ENCODE data around the gene SLC9A5. TPM values are rescaled to one million over a fixed set of nuclear protein-coding genes. Genes with fewer than 3 reads are reported as not detected.

SLC9A5 gene
- total RNA-seq, 1 donor from 2014 or later = 1.3 TPM

- H3K4me3 ChIP-seq = no peak overlapping the region
- H3K9me3 ChIP-seq (replicated peaks) = no peaks in the 10 kb centered on the region
- peaks cover 14% of the 10 kb centered on the region for H3K4me1 ChIP-seq
- H3K27ac ChIP-seq (replicated peaks) = no peak overlapping the region
- intact Hi-C loops (cut with micrococcal nuclease) = no loop called here
- no peaks in the 10 kb centered on the region for H3K36me3 ChIP-seq
- peaks cover 4% of the 10 kb centered on the region for H3K27me3 ChIP-seq (ENCODE audit: low read depth)
- DNase-seq = no peak
- TF ChIP-seq CTCF (IDR thresholded peaks at IDR 0.05; ENCODE audit: borderline replicate concordance) = no peak
These were observed 34.5 kb downstream of the SLC9A5 start for GRCh38 chr16:67283039-67283825.

GRCh38 chr16:67283826-67284555 is 35.2 kb downstream of the SLC9A5 start:
- peaks cover 8% of the 10 kb centered on the region for H3K4me1 ChIP-seq
- H3K9me3 ChIP-seq (replicated peaks) = no peaks in the 10 kb centered on the region
- H3K36me3 ChIP-seq = no peaks in the 10 kb centered on the region
- peaks cover 4% of the 10 kb centered on the region for H3K27me3 ChIP-seq (ENCODE audit: low read depth)
- no peak for TF ChIP-seq CTCF (IDR thresholded peaks at IDR 0.05; ENCODE audit: borderline replicate concordance)
- no peak overlapping the region for H3K4me3 ChIP-seq
- intact Hi-C loops (cut with micrococcal nuclease) = no loop called here
- no peak overlapping the region for H3K27ac ChIP-seq (replicated peaks)
- DNase-seq = no peak

- no peaks in the 10 kb centered on the region for H3K27me3 ChIP-seq (ENCODE audit: low read depth)
- TF ChIP-seq CTCF (IDR thresholded peaks at IDR 0.05; ENCODE audit: borderline replicate concordance) = peak; percentile 61
- no peaks in the 10 kb centered on the region for H3K4me1 ChIP-seq
- H3K36me3 ChIP-seq = no peaks in the 10 kb centered on the region
- intact Hi-C loops (cut with micrococcal nuclease) = no loop called here
- no peak for DNase-seq
- H3K27ac ChIP-seq (replicated peaks) = no peak overlapping the region
- H3K9me3 ChIP-seq (replicated peaks) = no peaks in the 10 kb centered on the region
- no peak overlapping the region for H3K4me3 ChIP-seq
These were observed 36.2 kb downstream of the SLC9A5 start for GRCh38 chr16:67284699-67285646.

- H3K9me3 ChIP-seq (replicated peaks) = no peaks in the 10 kb centered on the region
- no peak for TF ChIP-seq CTCF (IDR thresholded peaks at IDR 0.05; ENCODE audit: borderline replicate concordance)
- no peak for DNase-seq
- no peaks in the 10 kb centered on the region for H3K27me3 ChIP-seq (ENCODE audit: low read depth)
- H3K4me1 ChIP-seq = no peaks in the 10 kb centered on the region
- no peak overlapping the region for H3K27ac ChIP-seq (replicated peaks)
- intact Hi-C loops (cut with micrococcal nuclease) = no loop called here
- no peaks in the 10 kb centered on the region for H3K36me3 ChIP-seq
- H3K4me3 ChIP-seq = no peak overlapping the region
These were observed 37.9 kb downstream of the SLC9A5 start for GRCh38 chr16:67286441-67287235.

Data from left ventricle myocardium inferior (tissue), 1 donor.